ENCODE results near the gene CARD6. TPM values are rescaled to one million over a fixed set of nuclear protein-coding genes. Genes with fewer than 3 reads are reported as not detected.

The CARD6 gene
- total and polyA plus RNA-seq, 9 of the 15 experiments (the other 6 are each of a cell fraction or from before 2014, with no cell fraction given): 3.5 to 8.3 (median 5.9) TPM

DNA sequence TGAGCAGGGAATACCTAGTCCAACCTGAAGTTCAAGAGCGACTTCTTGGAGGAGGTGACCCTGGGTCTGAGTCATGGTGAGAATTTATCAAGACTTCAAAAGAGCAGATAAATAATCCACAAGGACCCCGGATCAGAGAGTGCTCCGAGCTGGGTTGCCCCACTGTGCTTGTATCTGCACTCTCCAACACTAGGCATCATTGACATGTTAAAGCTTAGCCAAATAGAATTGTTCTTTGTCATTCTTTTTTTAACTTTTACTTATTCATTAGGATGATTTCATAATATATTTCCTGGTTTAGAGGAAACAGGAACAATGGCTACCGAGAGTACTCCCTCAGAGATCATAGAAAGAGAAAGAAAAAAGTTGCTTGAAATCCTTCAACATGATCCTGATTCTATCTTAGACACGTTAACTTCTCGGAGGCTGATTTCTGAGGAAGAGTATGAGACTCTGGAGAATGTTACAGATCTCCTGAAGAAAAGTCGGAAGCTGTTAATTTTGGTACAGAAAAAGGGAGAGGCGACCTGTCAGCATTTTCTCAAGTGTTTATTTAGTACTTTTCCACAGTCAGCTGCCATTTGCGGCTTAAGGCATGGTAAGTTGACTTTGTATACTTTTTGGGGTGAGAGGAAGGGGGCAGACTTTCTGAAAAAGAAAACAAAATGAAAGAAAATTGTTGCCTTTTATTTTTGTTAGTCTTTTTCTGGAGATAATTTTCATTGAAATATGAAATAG is at the start of gene CARD6 (continued):
- TF ChIP-seq ARID1B (IDR thresholded peaks at IDR 0.05) (0 out of 2 replicates have a peak, but pooled peaks have one; percentile 38), GABPA (tag; conservative IDR thresholded peaks at IDR 0.05; ENCODE audit: low read depth) (peak; percentile 51), NRF1 (conservative IDR thresholded peaks at IDR 0.05 in 1 of 2, IDR thresholded peaks at IDR 0.05 in 1 of 2) (no peak), ZNF707 (CRISPR knock-in tag; conservative IDR thresholded peaks at IDR 0.05) (no peak), FOSL1 (tag; conservative IDR thresholded peaks at IDR 0.05) (peak; percentile 71), ZNF316 (IDR thresholded peaks at IDR 0.05) (peak; percentile 92), HCFC1 (IDR thresholded peaks at IDR 0.05; ENCODE audit: low read depth, low read length) (peak; percentile 16; the same call in 1 of the 2 replicates), NFRKB (IDR thresholded peaks at IDR 0.05; ENCODE audit: low read depth) (peak; percentile 93), USF1 (CRISPR knock-in tag; IDR thresholded peaks at IDR 0.05) (no peak), NR4A1 (CRISPR knock-in tag; IDR thresholded peaks at IDR 0.05) (no peak), NR4A1 (tag; IDR thresholded peaks at IDR 0.05) (no peak), TAF1 (IDR thresholded peaks at IDR 0.05; ENCODE audit: control insufficient read depth, extremely low read depth, insufficient read depth, low read length, severe bottlenecking) (no peak), BHLHE40 (IDR thresholded peaks at IDR 0.05; ENCODE audit: low read length) (peak; percentile 37; the same call in 1 of the 2 replicates), MAFF (IDR thresholded peaks at IDR 0.05; ENCODE audit: low read length) (peak; percentile 57; the same call in 1 of the 2 replicates), L3MBTL2 (IDR thresholded peaks at IDR 0.05) (peak; percentile 44; the same call in 1 of the 2 replicates), ERF (CRISPR knock-in tag; IDR thresholded peaks at IDR 0.05) (no peak), SOX6 (IDR thresholded peaks at IDR 0.05) (0 out of 2 replicates have a peak, but pooled peaks have one; percentile 24), ATF7 (IDR thresholded peaks at IDR 0.05) (peak; percentile 40), CHD2 (IDR thresholded peaks at IDR 0.05; ENCODE audit: low read depth, low read length) (no peak), KDM1A (IDR thresholded peaks at IDR 0.05) (0 out of 4 replicates have a peak, but pooled peaks of 1 of the 2 experiments have one; percentile 16), MXD1 (CRISPR knock-in tag; IDR thresholded peaks at IDR 0.05; ENCODE audit: borderline replicate concordance, poor library complexity, severe bottlenecking) (no peak), POLR2B (IDR thresholded peaks at IDR 0.05; ENCODE audit: low read depth, partially characterized antibody) (peak; percentile 30), NFE2 (IDR thresholded peaks at IDR 0.05; ENCODE audit: low read depth) (peak; percentile 62), ADNP (tag; IDR thresholded peaks at IDR 0.05) (peak; percentile 86), PTTG1 (tag; IDR thresholded peaks at IDR 0.05; ENCODE audit: low read depth) (no peak)
- TF ChIP-seq, protein P1, sequence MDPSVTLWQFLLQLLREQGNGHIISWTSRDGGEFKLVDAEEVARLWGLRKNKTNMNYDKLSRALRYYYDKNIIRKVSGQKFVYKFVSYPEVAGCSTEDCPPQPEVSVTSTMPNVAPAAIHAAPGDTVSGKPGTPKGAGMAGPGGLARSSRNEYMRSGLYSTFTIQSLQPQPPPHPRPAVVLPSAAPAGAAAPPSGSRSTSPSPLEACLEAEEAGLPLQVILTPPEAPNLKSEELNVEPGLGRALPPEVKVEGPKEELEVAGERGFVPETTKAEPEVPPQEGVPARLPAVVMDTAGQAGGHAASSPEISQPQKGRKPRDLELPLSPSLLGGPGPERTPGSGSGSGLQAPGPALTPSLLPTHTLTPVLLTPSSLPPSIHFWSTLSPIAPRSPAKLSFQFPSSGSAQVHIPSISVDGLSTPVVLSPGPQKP (CRISPR knock-in tag; IDR thresholded peaks at IDR 0.05): no peak
- TF ChIP-seq, protein P2, sequence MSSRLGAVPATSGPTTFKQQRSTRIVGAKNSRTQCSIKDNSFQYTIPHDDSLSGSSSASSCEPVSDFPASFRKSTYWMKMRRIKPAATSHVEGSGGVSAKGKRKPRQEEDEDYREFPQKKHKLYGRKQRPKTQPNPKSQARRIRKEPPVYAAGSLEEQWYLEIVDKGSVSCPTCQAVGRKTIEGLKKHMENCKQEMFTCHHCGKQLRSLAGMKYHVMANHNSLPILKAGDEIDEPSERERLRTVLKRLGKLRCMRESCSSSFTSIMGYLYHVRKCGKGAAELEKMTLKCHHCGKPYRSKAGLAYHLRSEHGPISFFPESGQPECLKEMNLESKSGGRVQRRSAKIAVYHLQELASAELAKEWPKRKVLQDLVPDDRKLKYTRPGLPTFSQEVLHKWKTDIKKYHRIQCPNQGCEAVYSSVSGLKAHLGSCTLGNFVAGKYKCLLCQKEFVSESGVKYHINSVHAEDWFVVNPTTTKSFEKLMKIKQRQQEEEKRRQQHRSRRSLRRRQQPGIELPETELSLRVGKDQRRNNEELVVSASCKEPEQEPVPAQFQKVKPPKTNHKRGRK (tag; IDR thresholded peaks at IDR 0.05): peak; percentile 32; the same call in 1 of the 2 replicates
